Trophoblast cell (in vitro differentiated cells and primary cell): ENCODE measurements around the gene ATP5PB.

Source experiments
- DNase-seq, 2 donors: peaks; one replicate each; pipeline ENCODE4 v3.0.0-alpha.2; 2016
- H2AFZ ChIP-seq: 2 replicates; pipeline ENCODE4 v1.6.1; 2013; ENCODE audit warnings: low read length, moderate library complexity, mild to moderate bottlenecking; ENCODE audit not compliant: insufficient read depth, poor library complexity
- H2AK5ac ChIP-seq: 2 replicates; pipeline ENCODE4 v1.6.1; 2013; ENCODE audit warnings: mild to moderate bottlenecking, low read length
- H2BK120ac ChIP-seq: 2 replicates; pipeline ENCODE4 v1.6.1; 2013; ENCODE audit warnings: low read length, mild to moderate bottlenecking, moderate library complexity; ENCODE audit not compliant: insufficient read depth, poor library complexity
- H2BK12ac ChIP-seq: 2 replicates; pipeline ENCODE4 v1.6.1; 2013; ENCODE audit warnings: mild to moderate bottlenecking, low read length, moderate library complexity
- H2BK5ac ChIP-seq: 2 replicates; pipeline ENCODE4 v1.6.1; 2013; ENCODE audit warnings: low read length, low read depth, moderate library complexity, mild to moderate bottlenecking; ENCODE audit not compliant: poor library complexity
- H3K14ac ChIP-seq: 2 replicates; pipeline ENCODE4 v1.6.1; 2013; ENCODE audit warnings: mild to moderate bottlenecking, low read length
- H3K18ac ChIP-seq: 2 replicates; pipeline ENCODE4 v1.6.1; 2013; ENCODE audit warnings: mild to moderate bottlenecking, low read length
- H3K23ac ChIP-seq: 2 replicates; pipeline ENCODE4 v1.6.1; 2013; ENCODE audit warnings: low read length
- H3K27ac ChIP-seq: 2 replicates; pipeline ENCODE4 v1.5.1; 2013; ENCODE audit warnings: low read depth, mild to moderate bottlenecking, inconsistent platforms, low read length, moderate library complexity
- H3K27me3 ChIP-seq: 2 replicates; pipeline ENCODE4 v1.6.1; 2013; ENCODE audit warnings: inconsistent platforms, mild to moderate bottlenecking, low read length, moderate library complexity; ENCODE audit not compliant: insufficient read depth
- H3K36me3 ChIP-seq, 2 experiments: 1 replicate in 1 of 2; 2 replicates in 1 of 2; pipeline ENCODE4 v1.6.1; 2013; ENCODE audit warnings: low read length in 2 of 2, mild to moderate bottlenecking in 2 of 2, moderate library complexity in 1 of 2; ENCODE audit not compliant: insufficient read depth in 2 of 2, control insufficient read depth in 1 of 2
- H3K4ac ChIP-seq: 2 replicates; pipeline ENCODE4 v1.6.1; 2013; ENCODE audit warnings: low read depth, mild to moderate bottlenecking, low read length, moderate library complexity
- H3K4me1 ChIP-seq, 2 experiments: 1 replicate in 1 of 2; 2 replicates in 1 of 2; pipeline ENCODE4 v1.6.1; 2013; ENCODE audit warnings: low read length in 2 of 2, mild to moderate bottlenecking in 2 of 2, moderate library complexity in 1 of 2; ENCODE audit not compliant: insufficient read depth in 2 of 2, control insufficient read depth in 1 of 2
- H3K4me2 ChIP-seq: 2 replicates; pipeline ENCODE4 v1.6.1; 2013; ENCODE audit warnings: inconsistent platforms, mild to moderate bottlenecking, low read length, moderate library complexity
- H3K4me3 ChIP-seq: 2 replicates; pipeline ENCODE4 v1.5.1; 2013; ENCODE audit warnings: mild to moderate bottlenecking, low read depth, low read length, inconsistent platforms
- H3K79me1 ChIP-seq: one replicate; pipeline ENCODE4 v1.6.1; 2013; ENCODE audit warnings: low read length
- H3K79me2 ChIP-seq: 2 replicates; pipeline ENCODE4 v1.6.1; 2013; ENCODE audit warnings: low read length, mild to moderate bottlenecking; ENCODE audit not compliant: control insufficient read depth, insufficient read depth, poor library complexity
- H3K9ac ChIP-seq: 2 replicates; pipeline ENCODE4 v1.6.1; 2013; ENCODE audit warnings: mild to moderate bottlenecking, low read length
- H3K9me3 ChIP-seq: 2 replicates; pipeline ENCODE4 v1.6.1; 2013; ENCODE audit warnings: low read depth, mild to moderate bottlenecking, control low read depth, inconsistent platforms, low read length; ENCODE audit not compliant: insufficient read depth
- H4K12ac ChIP-seq: 2 replicates; pipeline ENCODE4 v1.6.1; 2013; ENCODE audit warnings: low read depth, mild to moderate bottlenecking, low read length, moderate library complexity
- H4K8ac ChIP-seq: 2 replicates; pipeline ENCODE4 v1.6.1; 2013; ENCODE audit warnings: low read depth, mild to moderate bottlenecking, low read length, moderate library complexity
- H4K91ac ChIP-seq: one replicate; pipeline ENCODE4 v1.6.1; 2013; ENCODE audit warnings: low read depth, mild to moderate bottlenecking, low read length, moderate library complexity
- WGBS: extraction: QIAGEN DNeasy Blood & Tissue Kit; methylation state at CpG from one replicate; pipeline ENCODE4 v1.1.7; 2013; ENCODE audit warnings: missing lambda C conversion rate; ENCODE audit not compliant: insufficient read length, insufficient coverage; ENCODE audit errors: extremely low coverage; 5-methylcytosine and 5-hydroxymethylcytosine counted together

The ATP5PB gene

GRCh38 chr1:111466480-111466879 lies 17.2 kb downstream of the ATP5PB start:
- Histone ChIP-seq H3K36me3 (peaks cover 4 to 7% of the 10 kb centered on the region in 2 experiments), H3K4me3 (no peak overlapping the region), H3K4me2 (no peak overlapping the region), H2AK5ac (no peak overlapping the region), H3K79me1 (no peaks in the 10 kb centered on the region), H3K4ac (no peak overlapping the region), H3K9me3 (no peaks in the 10 kb centered on the region), H3K27me3 (no peaks in the 10 kb centered on the region), H2BK120ac (no peak overlapping the region), H3K27ac (no peak overlapping the region), H4K12ac (no peak overlapping the region), H2AFZ (no peak overlapping the region), H3K79me2 (no peaks in the 10 kb centered on the region), H3K14ac (no peak overlapping the region), H3K18ac (no peak overlapping the region), H4K91ac (no peak overlapping the region), H3K4me1 (no peaks in the 10 kb centered on the region), H2BK5ac (no peak overlapping the region), H4K8ac (no peak overlapping the region), H2BK12ac (no peak overlapping the region), H3K23ac (no peak overlapping the region), H3K9ac (no peak overlapping the region)
- WGBS = no CpG with 5 or more reads among the region's 1 CpG
- no peak for DNase-seq

DNA sequence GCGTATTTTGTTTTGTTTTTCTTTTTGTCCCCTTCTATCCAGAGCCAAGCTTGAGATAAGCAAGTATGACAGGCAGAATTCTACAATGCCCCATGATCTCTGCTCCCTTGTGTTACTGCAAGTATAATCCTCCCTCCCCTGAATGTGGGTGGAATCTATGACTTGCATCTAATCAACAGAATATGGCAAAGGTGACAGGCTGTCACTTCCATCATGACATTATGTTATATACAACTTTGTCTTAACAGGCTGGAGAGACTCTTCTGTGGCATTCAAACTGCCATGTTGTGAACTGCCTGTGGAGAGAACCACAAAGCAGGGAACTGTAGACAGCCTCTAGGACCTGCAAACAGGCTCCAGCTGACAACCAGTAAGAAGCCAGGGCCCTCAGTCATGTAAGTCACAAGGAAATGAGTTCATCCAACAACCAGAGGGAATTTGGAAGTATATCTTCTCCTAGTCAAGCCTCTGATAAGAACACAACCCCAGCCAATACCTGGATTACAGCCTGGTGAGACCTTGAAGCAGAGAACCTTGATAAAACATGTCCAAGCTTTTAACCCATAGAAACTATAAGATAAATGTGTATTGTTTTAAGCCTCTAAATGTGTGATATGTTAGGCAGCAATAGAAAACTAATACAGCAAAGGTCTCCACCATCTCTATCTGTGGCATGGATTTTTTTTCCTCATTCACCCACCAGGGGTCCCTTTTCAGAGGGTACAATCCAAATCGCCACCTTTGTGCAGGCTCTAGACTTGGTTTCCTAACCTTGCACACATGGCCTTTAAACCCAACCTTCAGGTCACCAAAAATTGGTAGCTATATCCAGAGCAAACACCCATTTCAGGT lies 18.8 kb downstream of the ATP5PB start:
- H3K14ac ChIP-seq = no peak overlapping the region
- no peak overlapping the region for H3K9ac ChIP-seq
- H2AK5ac ChIP-seq = no peak overlapping the region
- H2AFZ ChIP-seq = no peak overlapping the region
- no peak overlapping the region for H4K8ac ChIP-seq
- no peak overlapping the region for H3K4me2 ChIP-seq
- no peak overlapping the region for H3K18ac ChIP-seq
- no CpG with 5 or more reads among the region's 2 CpGs for WGBS
- H3K4me1 ChIP-seq = no peaks in the 10 kb centered on the region
- no peak overlapping the region for H3K4ac ChIP-seq
- H3K79me1 ChIP-seq = no peaks in the 10 kb centered on the region
- peaks cover 0 to 5% of the 10 kb centered on the region in 2 experiments for H3K36me3 ChIP-seq
- no peak overlapping the region for H3K27ac ChIP-seq
- H4K12ac ChIP-seq = no peak overlapping the region
- H4K91ac ChIP-seq = no peak overlapping the region
- H3K79me2 ChIP-seq = no peaks in the 10 kb centered on the region
- no peak overlapping the region for H2BK120ac ChIP-seq
- no peaks in the 10 kb centered on the region for H3K9me3 ChIP-seq
- H2BK12ac ChIP-seq = no peak overlapping the region
- no peak overlapping the region for H3K23ac ChIP-seq
- no peaks in the 10 kb centered on the region for H3K27me3 ChIP-seq
- no peak for DNase-seq
- H3K4me3 ChIP-seq = no peak overlapping the region
- H2BK5ac ChIP-seq = no peak overlapping the region

- Histone ChIP-seq H3K27ac (no peak overlapping the region), H3K4me1 (no peaks in the 10 kb centered on the region), H3K23ac (no peak overlapping the region)
These were observed 19.4 kb downstream of the ATP5PB start for GRCh38 chr1:111468717-111469100.

DNA sequence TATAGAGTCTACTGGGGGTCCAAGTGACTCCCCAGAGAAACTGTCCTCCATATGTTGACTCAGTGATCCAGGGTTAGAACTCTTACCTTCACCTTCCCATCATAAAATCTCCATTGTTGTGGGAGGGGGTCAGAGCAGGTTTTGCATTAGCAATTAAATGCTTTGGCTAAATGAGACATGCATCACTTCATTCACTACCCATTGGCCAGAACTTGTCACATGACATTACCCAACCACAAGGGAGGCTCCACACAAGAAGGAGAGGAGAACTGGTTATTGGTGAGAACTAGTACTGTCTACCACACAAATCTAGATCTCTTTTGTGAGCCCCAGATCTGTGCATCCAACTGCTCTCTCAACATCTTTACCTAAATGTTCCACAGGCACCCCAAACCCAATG lies 20.3 kb downstream of the ATP5PB start:
- Histone ChIP-seq H2BK5ac (no peak overlapping the region), H3K18ac (no peak overlapping the region), H3K4ac (no peak overlapping the region), H3K79me2 (no peaks in the 10 kb centered on the region), H3K9ac (no peak overlapping the region), H4K8ac (no peak overlapping the region), H2BK120ac (no peak overlapping the region), H3K79me1 (no peaks in the 10 kb centered on the region), H3K9me3 (no peaks in the 10 kb centered on the region), H3K36me3 (peaks cover 0 to 5% of the 10 kb centered on the region in 2 experiments), H3K27ac (no peak overlapping the region), H2AFZ (no peak overlapping the region), H4K12ac (no peak overlapping the region), H4K91ac (no peak overlapping the region), H3K4me1 (no peaks in the 10 kb centered on the region), H3K27me3 (no peaks in the 10 kb centered on the region), H3K14ac (no peak overlapping the region), H3K4me2 (no peak overlapping the region), H3K4me3 (no peak overlapping the region), H2AK5ac (no peak overlapping the region), H3K23ac (no peak overlapping the region), H2BK12ac (no peak overlapping the region)
- no peak for DNase-seq

More at GRCh38 chr1:111468717-111469100, 19.4 kb downstream of the ATP5PB start:
- H3K36me3 ChIP-seq = peaks cover 0 to 5% of the 10 kb centered on the region in 2 experiments
- H3K27me3 ChIP-seq = no peaks in the 10 kb centered on the region
- no peak overlapping the region for H3K9ac ChIP-seq
- no peak overlapping the region for H2BK5ac ChIP-seq
- no peak overlapping the region for H2BK120ac ChIP-seq
- H4K12ac ChIP-seq = no peak overlapping the region
- H3K14ac ChIP-seq = no peak overlapping the region
- no peak overlapping the region for H3K4me2 ChIP-seq
- no peak overlapping the region for H4K8ac ChIP-seq
- H3K79me1 ChIP-seq = no peaks in the 10 kb centered on the region
- H3K79me2 ChIP-seq = no peaks in the 10 kb centered on the region
- no peak overlapping the region for H2AFZ ChIP-seq
- H3K9me3 ChIP-seq = no peaks in the 10 kb centered on the region
- H2BK12ac ChIP-seq = no peak overlapping the region
- H3K18ac ChIP-seq = no peak overlapping the region
- H3K4ac ChIP-seq = no peak overlapping the region
- no peak overlapping the region for H3K4me3 ChIP-seq
- peak in 1 of 2 donors; percentile 33 for DNase-seq
- no peak overlapping the region for H2AK5ac ChIP-seq
- no peak overlapping the region for H4K91ac ChIP-seq
